Upper lobe of left lung (tissue), 6 donors: ENCODE results near the gene DBF4B. TPM values are rescaled to one million over a fixed set of nuclear protein-coding genes. Genes with fewer than 3 reads are reported as not detected.
A peak's percentile ranks its signal among the peaks of the same experiment; 100 is the strongest.
"Not testable (repeated sequence)": the region's sequence is repeated elsewhere in the genome, so short reads cannot be mapped to it uniquely, and the experiment has no call there.

Experiments used
- ATAC-seq, 2 donors: fragments of 200-7000 bp; cut with Tn5 transposase; one replicate each; pipeline ENCODE4 v1.9.1; 2022; ENCODE audit warnings: mild to moderate bottlenecking in 2 of 2, moderate library complexity in 2 of 2; ENCODE audit not compliant: low FRiP score in 2 of 2
- DNase-seq, 2 donors: peaks; one replicate each; pipeline ENCODE4 v3.0.0-alpha.2; 2019 to 2020
- H3K27ac ChIP-seq, 4 donors: fragments of 200-600 bp; sonication (generic); one replicate each; pipeline ENCODE4 v1.5.1; 2016 to 2019
- H3K27me3 ChIP-seq, 4 donors: fragments of 200-600 bp; sonication (generic); one replicate each; pipeline ENCODE4 v1.5.1; 2017 to 2019
- H3K36me3 ChIP-seq, 4 donors: fragments of 200-600 bp; sonication (generic); one replicate each; pipeline ENCODE4 v1.5.1; 2016 to 2019
- H3K4me1 ChIP-seq, 4 donors: fragments of 200-600 bp; sonication (generic); one replicate each; pipeline ENCODE4 v1.5.1; 2018 to 2019
- H3K4me3 ChIP-seq, 4 donors: fragments of 200-600 bp; sonication (generic); one replicate each; pipeline ENCODE4 v1.5.1; 2017 to 2019; ENCODE audit warnings: mild to moderate bottlenecking in 2 of 4, moderate library complexity in 1 of 4
- H3K9me3 ChIP-seq, 4 donors: fragments of 200-600 bp; sonication (generic); one replicate each; pipeline ENCODE4 v1.5.1; 2018 to 2019
- CTCF ChIP-seq, 6 experiments: fragments of 450-650 bp in 4 of 6; fragments of 200-600 bp in 2 of 6; sonication (generic) in 2 of 6; IDR thresholded peaks; one replicate each; pipeline ENCODE4 v1.5.1; 2016 to 2019; ENCODE audit warnings: antibody characterized with exemption in 6 of 6
- EP300 ChIP-seq, 4 donors: sonication (generic); formaldehyde crosslinking; IDR thresholded peaks; one replicate each; pipeline ENCODE4 v1.5.1; 2017; ENCODE audit warnings: antibody characterized with exemption in 4 of 4, control low read depth in 2 of 4
- POLR2A ChIP-seq, 4 donors: fragments of 450-650 bp; IDR thresholded peaks; one replicate each; pipeline ENCODE4 v1.5.1; 2016 to 2017; ENCODE audit warnings: antibody characterized with exemption in 4 of 4, mild to moderate bottlenecking in 2 of 4
- POLR2AphosphoS5 ChIP-seq, 2 donors: sonication (generic); formaldehyde crosslinking; IDR thresholded peaks; one replicate each; pipeline ENCODE4 v1.5.1; 2017; ENCODE audit warnings: antibody characterized with exemption in 2 of 2
- WGBS, 2 donors: methylation state at CpG; one replicate each; pipeline ENCODE4 v1.1.5; 2017 to 2018; 5-methylcytosine and 5-hydroxymethylcytosine counted together
- total RNA-seq, 6 donors: library from RNA; depleted of rRNA in 4 of 6; stranded (reverse); fragments of >200 nt in 4 of 6; gene quantifications; one replicate each; pipeline versions ENCODE4 v1.1.0 to v1.2.1, GENCODE V29; 2016 to 2021
- donor health status: DM: no; HTN: no; CAD: no; lungs with moderate emphysema.
- donor health status: DM: no; HTN: yes; CAD: no; lungs with severe emphysema.

Gene DBF4B
- total RNA-seq, 6 donors from 2014 or later = 2.0 to 8.4 (median 4.5) TPM

GRCh38 chr17:44672479-44673093 lies 35.9 kb upstream of the DBF4B start:
- ATAC-seq = no peak
- H3K27me3 ChIP-seq = no peaks in the 10 kb centered on the region
- no peaks in the 10 kb centered on the region for H3K9me3 ChIP-seq
- H3K4me3 ChIP-seq = no peak overlapping the region
- no peak overlapping the region for H3K27ac ChIP-seq
- H3K36me3 ChIP-seq = peaks cover 0 to under 1% (median 0%) of the 10 kb centered on the region in 4 donors
- DNase-seq = no peak
- no peak for TF ChIP-seq POLR2AphosphoS5 (IDR thresholded peaks at IDR 0.05)
- TF ChIP-seq EP300 (IDR thresholded peaks at IDR 0.05) = no peak
- TF ChIP-seq CTCF (IDR thresholded peaks at IDR 0.05) = peak in 5 of 6 experiments; percentile 25 to 36 (median 27)
- TF ChIP-seq POLR2A (IDR thresholded peaks at IDR 0.05) = no peak
- H3K4me1 ChIP-seq = no peaks in the 10 kb centered on the region

GRCh38 chr17:44673893-44674292 lies 34.6 kb upstream of the DBF4B start:
- H3K4me1 ChIP-seq = no peaks in the 10 kb centered on the region
- no peak for TF ChIP-seq POLR2A (IDR thresholded peaks at IDR 0.05)
- TF ChIP-seq EP300 (IDR thresholded peaks at IDR 0.05) = no peak
- no peak for TF ChIP-seq CTCF (IDR thresholded peaks at IDR 0.05)
- no peak for TF ChIP-seq POLR2AphosphoS5 (IDR thresholded peaks at IDR 0.05)
- no peak for DNase-seq
- peaks cover 0 to 14% (median 7%) of the 10 kb centered on the region in 4 donors for H3K36me3 ChIP-seq
- no peak for ATAC-seq
- no peak overlapping the region for H3K4me3 ChIP-seq
- 68 to 87% methylated on average over 2 of the region's 2 CpGs for WGBS, 2 donors
- H3K27me3 ChIP-seq = no peaks in the 10 kb centered on the region
- no peaks in the 10 kb centered on the region for H3K9me3 ChIP-seq
- no peak overlapping the region for H3K27ac ChIP-seq

- 69 to 71% methylated on average over 2 of the region's 2 CpGs for WGBS, 2 donors
- Histone ChIP-seq H3K36me3 (peaks cover 0 to 43% (median 28%) of the 10 kb centered on the region in 4 donors), H3K9me3 (no peaks in the 10 kb centered on the region), H3K27me3 (no peaks in the 10 kb centered on the region), H3K4me3 (no peak overlapping the region), H3K4me1 (no peaks in the 10 kb centered on the region), H3K27ac (no peak overlapping the region)
- no peak for TF ChIP-seq CTCF (IDR thresholded peaks at IDR 0.05)
- TF ChIP-seq EP300 (IDR thresholded peaks at IDR 0.05) = no peak
- TF ChIP-seq POLR2A (IDR thresholded peaks at IDR 0.05) = no peak
- DNase-seq = no peak
- ATAC-seq = no peak
These were observed 31.3 kb upstream of the DBF4B start for GRCh38 chr17:44677136-44677535.

GRCh38 chr17:44683303-44683702 lies 25.2 kb upstream of the DBF4B start:
- WGBS, 2 donors = 72 to 78% methylated on average over 4 of the region's 4 CpGs
- not testable (repeated sequence) for H3K9me3 ChIP-seq, H3K4me3 ChIP-seq, H3K4me1 ChIP-seq, ATAC-seq, H3K27ac ChIP-seq, H3K27me3 ChIP-seq
- DNase-seq = peak in 1 of 2 donors; percentile 26
- peaks cover 0 to 77% (median 40%) of the 10 kb centered on the region in 4 donors for H3K36me3 ChIP-seq

GRCh38 chr17:44687756-44688155 lies 20.7 kb upstream of the DBF4B start:
- peaks cover 7 to 26% (median 18%) of the 10 kb centered on the region in 4 donors for H3K4me1 ChIP-seq
- peaks cover 0 to 35% (median 11%) of the 10 kb centered on the region in 4 donors for H3K36me3 ChIP-seq
- no peaks in the 10 kb centered on the region for H3K9me3 ChIP-seq
- no peak overlapping the region for H3K4me3 ChIP-seq
- H3K27ac ChIP-seq = no peak overlapping the region
- TF ChIP-seq CTCF (IDR thresholded peaks at IDR 0.05) (no peak), EP300 (IDR thresholded peaks at IDR 0.05) (no peak), POLR2A (IDR thresholded peaks at IDR 0.05) (no peak), POLR2AphosphoS5 (IDR thresholded peaks at IDR 0.05) (no peak)
- ATAC-seq (no peak), DNase-seq (no peak)
- WGBS, 2 donors = 89 to 97% methylated on average over 1 of the region's 1 CpG
- no peaks in the 10 kb centered on the region for H3K27me3 ChIP-seq
